Measurements from ENCODE around the gene CXCR1.
"Not testable (repeated sequence)": the region's sequence is repeated elsewhere in the genome, so short reads cannot be mapped to it uniquely, and the experiment has no call there.

CXCR1 gene

DNA sequence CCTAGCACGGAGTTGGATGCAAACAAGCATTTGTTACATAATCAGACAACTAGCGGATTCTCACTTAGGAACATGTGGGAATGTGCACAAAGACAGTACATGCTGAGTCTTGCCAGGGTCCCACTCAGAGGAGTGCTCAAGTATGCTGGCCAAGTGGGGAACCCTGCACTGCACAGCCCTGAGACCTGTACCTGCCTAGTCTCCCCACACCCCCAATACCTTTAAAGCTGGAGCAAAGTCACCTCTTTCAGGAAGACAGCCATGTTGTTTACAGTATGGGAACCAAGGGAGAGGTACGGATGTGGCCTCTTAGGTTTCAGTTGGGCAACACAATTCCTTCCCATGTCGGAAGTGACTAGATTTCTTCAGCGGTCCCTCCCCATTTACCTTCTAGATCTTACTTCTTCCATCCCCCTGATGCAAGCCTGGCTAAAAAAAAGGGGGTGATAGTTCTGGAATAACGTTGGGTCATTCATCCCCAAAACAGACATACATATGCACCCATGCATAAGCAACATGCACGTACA, 10.7 kb downstream of the CXCR1 start:
- no peak for DNase-seq

DNA sequence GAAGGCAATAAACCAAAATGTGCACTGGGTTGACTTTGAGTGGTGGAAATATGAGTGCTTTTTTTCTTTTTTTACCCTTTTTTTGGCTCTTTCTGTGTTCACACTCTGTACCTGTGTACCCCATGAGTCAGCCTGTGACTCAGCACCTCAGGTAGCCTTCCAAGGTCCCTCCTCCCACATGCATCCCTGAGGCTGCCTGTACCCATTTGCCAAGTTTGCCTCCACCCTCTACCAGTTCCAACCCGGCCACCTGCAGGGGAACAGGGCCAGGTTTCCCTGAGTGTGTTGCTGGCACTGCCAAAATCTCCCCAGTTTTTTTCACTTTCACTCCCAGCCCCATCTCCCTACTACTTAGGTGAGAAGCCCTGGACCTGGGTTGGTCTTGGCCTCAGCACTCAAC, 14.0 kb downstream of the CXCR1 start:
- no peak for DNase-seq

DNA sequence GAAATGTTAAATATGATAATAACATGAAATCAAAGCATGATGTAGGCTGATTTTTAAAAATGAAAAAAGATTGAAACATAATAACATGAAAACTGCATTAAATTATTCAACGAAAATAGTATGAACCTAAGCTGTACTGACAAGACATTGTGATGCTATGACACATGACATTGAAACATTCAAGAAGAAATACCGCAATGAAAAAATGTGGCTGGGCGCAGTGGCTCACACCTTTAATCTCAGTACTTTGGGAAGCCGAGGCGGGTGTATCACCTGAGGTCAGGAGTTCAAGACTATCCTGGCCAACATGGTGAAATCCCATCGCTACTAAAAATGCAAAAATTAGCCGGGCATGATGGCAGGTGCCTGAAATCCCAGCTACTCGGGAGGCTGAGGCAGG, 14.6 kb downstream of the CXCR1 start:
- DNase-seq = no peak

DNA sequence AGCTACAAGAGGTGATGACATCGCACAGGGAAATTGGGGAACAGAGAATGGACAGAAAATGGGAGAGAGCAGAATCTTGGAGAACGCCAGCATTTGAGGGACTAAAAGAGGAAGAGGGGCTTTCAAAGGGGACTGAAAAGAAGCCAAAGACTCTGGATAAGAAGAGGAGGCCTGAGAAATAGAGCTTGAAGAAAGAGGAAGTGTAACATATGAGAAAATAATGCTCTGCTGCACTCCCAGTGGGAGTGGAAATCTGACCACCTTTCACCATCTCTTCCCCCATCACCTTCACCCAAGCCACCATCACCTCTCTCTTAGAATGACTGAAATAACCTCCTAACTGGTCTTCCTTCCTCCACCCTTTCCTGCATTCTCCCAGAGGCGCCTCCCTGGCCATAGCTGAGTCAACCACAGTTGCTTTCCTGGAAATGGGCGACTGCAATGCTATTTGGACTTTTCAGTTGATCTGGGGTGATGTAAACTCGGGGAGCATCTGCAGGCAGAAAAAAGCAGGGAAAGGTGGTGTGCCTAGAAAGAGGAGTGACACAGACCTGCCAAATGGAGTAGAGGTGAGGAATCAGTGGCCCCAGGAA, 16.8 kb downstream of the CXCR1 start:
- no peak for DNase-seq

DNA sequence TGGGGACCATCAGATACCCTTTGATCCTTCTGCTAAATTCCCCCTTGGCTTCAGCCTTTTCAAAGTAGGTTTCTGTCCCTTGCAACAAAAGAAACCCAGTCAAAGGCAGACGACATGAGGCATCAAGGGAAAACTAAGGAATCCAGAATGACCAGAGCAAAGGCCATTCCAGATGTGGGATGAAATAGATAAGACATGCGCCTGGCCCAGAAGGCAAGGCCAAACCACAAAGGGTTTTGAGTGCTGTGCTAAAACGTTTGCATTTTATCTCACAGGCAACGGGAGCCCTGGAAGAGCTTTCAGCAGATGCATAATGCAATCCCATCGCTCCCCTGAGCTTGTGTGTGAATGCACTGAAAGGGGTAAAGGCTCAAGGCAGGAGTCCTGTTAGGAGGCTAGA, 17.7 kb downstream of the CXCR1 start:
- no peak for DNase-seq

DNA sequence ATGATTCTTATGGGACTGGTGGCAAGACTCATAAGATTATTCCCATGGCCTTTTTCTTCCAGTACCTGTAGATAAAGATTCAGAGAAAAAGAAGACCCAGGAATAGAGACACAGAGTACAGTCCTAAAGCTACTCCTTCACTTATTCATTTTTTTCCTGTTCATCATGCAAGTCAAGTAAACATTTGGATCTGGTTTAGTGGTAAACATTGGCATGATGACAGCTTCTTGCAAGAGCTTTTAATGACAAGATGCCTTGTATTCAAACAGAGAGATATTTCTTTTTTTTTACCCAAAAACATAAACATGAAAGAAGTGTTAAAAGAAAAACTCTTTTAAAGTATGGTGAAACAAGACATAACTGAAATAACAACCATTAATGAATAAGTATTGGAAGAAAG, 20.7 kb downstream of the CXCR1 start:
- DNase-seq = no peak

DNA sequence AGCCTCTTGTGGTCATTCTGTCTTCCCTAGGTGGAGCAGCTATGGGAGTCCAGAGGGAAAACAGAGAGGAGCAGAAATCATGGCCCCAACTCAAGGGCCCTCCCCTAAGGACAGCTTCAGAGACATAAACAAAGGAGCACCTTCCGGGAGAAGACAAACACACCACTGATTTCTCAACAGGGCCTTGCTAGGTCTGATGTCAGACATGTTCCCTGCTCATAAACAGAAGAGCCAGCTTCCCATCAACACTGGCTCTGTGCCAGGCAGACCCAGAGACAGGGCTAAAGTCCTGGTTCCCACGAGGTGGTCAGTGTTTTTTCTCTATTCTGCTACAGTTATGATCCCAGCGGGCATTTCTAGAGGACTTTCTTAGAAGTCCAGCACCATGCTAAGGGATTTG, 21.6 kb downstream of the CXCR1 start:
- DNase-seq = no peak

DNA sequence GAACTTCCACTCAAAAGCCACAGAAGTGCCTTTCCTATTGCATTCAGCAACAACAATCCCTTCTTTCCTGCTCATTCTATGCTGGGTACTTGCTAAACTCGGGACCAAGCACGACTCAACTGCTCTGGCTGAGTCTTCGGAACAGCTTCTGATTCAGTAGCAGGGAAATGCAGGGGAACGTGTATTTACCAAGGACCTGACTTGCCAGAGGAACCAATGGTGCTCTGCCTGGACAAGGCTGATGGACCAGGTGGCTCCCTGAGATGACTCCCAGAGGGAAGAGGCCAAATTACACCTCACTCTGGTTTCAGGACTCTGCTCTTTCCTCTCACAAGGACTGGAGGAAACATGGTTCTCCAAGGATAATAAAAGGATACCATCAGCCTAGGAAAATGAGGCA, 28.7 kb downstream of the CXCR1 start:
- no peak for DNase-seq

DNA sequence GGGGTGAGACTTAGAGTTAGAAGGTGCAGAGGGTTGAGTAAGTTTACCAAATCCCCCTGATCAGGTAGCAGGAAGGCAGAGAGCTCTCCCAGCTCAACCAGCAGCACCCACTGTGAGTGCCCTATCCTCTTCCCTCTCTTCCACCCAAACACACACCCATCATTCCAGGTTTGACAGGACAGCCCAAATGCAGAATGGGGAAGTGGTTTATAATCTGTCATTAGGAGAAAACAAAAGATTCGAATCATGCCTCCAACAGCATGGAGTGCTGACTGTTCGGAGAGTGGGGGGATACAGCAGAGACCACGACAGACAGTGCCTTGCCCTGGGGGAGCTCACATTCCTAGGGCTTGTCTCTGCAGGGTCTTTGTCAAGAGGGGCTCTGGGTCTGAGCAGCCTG, 29.2 kb downstream of the CXCR1 start:
- DNase-seq = no peak

DNA sequence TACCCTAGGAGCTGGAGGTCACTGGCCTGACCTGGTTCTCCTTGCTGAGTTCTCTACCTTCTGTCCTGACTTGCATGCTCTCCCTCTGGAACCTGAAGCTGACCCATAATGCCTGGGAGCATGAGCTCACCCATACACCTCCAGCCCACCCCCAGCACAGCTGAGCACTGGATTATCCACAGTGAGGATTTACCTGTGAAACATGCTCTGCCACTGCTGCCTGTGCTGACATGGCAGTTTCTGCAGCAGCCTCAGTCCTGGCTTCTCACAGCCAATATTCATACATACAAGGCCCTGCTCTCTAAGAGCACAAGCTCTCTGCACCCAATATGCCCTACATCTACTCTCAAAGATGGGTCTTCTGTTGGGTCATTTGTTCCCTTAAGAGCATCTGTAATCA, 35.9 kb downstream of the CXCR1 start:
- no peak for DNase-seq

DNA sequence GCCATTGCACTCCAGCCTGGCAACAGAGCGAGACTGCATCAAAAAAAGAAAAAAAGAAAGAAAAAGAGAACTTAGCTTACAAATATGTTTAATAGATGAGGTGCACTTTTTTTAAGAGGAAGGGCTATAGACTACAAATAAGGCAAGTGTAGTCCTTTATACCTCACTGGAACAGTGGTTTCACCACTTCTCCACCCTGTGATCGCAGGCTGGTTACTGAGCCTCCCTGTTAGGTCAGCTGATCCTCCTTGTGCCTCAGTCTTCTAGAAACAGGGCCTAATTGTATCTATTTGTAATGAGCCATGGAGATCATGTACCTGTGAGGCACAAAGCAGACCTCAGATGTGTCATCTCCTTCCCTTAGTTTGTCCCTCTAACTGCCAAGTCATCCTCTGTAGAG, 36.4 kb downstream of the CXCR1 start:
- no peak for DNase-seq

DNA sequence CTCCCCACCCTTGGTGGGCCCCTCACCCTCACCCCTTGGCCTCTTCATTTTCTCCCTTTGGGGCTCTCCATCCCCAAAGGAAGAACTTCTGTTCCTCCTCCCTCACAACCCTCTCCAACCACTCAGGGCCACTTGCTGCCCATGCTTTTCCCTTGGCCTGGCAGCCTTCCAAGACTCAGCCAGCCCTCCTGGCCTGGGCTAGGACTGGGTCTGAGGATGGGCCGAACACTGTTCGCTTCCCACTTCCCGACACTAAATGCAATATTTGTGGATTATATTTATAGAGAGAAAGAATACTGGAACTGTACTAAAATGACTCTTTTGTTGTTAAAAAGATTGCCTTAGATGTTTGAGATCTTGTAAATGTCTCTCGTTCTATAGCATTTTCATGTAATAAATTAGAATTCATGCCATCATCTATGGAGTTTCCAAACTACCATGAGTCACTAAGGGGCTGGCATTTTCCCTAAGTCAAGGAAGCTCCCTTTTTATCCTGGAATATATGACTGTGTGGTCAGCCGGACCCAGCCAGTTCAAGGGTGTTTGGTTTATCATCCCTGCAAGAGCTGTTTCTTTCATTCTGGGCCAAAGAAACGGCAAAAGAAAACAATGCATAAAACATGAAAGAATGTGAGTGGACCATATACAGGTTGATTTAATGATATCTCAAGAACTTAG, 37.2 kb downstream of the CXCR1 start:
- DNase-seq = no peak

DNA sequence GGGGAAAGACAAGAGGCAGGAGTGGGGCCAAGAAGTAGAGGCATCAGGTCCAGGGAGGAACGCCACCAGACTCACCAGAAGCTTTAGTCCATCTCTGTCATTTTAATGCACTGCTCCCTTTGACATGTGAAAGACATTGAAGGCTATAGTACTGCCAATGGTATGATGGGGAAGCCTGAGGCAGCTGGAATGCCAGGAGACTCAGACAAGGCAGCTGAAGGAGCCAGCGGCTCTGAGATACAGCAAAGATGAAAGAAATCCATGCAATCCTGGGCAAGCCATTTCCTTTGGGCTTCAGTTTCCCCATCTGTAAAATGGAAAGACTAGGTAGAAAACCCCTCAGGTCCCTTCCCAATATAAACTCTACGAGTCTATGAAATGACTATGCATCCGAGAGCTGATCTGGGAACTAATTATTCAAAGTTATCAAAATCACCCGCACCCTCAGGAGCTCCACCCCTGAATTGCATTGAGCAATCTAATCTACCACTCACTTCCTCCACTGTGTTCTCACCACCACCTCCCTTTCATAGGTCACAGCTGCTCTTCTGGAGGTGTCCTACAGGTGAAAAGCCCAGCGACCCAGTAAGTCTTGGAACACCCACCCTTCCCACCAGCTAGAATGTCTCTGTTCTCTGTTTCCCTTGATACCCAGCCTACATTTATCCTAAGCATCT, 37.8 kb downstream of the CXCR1 start:
- DNase-seq = no peak

DNA sequence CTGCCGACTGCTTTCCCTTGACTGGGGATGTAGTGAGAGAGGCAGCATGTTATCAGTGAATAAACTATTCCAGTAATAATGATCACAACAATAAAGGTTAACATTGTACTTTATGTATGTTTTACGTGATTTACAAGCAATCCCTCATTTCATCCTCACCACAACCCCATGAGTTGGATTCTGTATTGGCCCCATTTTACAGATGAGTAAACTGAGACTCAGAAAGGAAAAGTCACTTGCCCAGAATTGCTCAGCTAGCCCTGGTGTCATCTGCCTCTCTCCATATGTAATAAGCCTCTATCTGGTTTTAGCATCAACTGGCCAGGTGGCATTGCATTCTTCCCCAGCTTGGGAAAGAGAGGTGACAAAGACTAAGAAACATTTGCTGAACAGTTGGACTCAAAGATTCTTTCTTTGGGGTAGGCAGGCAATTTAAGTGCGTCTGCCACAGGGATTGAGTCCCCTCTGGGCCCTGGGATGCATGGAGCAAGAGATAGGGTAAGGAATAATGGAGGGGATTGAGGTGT, 38.8 kb downstream of the CXCR1 start:
- no peak for DNase-seq

DNA sequence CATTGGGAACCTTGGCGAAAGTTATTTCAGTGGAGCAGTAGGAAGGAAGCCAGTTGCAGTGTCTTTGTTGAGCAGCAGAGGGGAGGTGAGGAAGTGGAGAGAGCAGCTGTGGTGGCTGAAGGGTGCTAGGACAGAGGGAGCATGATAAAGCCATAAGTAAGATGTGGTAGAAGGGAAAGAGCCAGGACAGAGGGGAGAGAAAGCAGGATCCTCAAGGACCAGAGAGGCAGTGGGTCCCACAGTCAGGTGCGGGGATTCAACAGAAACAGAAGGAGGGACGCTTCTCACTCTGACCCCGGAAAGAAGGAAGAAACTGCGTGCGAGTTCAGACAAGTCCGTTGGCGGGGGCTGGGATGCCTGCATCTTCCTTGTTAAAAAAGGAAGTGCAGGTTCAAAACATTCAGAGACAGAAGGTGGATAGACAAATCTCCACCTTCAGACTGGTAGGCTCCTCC, 41.1 kb downstream of the CXCR1 start, which contains the start of gene CXCR2:
CXCR2 (plus strand) TSS at position 403 of the 455 bp plus-strand sequence. CDS start 8,774 bp downstream, outside the sequence.
- DNase-seq = no peak

DNA sequence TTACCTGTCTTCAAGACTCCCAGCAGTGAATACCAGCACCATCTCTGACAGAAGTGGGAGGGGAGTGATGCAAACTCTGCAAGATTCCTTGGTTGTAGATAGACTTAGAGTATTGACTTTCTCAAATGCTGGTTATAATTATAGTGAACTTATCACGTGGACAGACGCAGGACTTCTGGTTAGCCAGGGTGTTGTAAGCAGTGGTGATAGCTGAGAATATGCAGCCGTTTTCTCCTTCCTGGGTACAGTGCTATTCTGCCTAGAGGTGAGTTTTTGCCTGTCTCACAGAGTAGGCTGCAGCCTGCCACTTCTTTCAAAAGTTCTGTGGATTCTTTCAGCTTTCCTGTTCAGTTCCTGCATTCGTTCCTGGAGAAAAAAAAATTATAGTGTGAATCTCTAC, 41.7 kb downstream of the CXCR1 start:
- no peak for DNase-seq

DNA sequence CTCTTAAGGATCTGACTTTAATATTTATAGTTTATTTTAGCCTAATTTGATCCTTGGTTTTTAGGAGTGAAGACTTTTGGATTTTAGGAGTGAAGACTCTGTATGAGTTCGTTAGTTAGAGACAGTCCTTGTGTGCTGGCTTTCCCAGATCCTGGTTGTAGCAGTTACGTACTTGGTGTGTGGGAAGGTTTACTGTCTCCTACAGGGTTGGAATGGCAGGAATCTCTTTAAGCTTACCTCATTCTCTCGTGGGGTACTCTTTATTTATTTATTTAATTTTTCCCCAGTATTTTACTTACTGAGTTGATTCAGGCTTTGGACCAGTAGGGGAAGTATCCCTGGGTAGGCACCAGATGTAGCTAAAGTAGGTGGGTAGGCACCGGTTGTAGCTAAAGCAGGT, 42.8 kb downstream of the CXCR1 start:
- no peak for DNase-seq

DNA sequence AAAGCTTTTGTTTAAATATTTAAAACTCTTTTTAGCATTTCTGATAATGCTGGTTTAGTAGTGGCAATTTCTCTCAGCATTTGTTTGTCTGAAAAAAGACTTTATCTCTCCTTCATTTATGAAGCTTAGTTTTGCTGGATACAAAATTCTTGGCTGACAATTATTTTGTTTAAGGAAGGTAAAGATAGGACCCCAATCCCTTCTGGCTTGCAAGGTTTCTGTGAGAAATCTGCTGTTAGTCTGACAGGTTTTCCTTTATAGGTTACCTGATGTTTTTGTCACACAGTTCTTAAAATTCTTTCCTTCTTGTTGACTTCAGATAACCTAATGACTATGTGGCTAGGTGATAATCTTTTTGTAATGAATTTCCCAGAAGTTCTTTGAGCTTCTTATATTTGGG, 44.5 kb downstream of the CXCR1 start:
- DNase-seq = not testable (repeated sequence)

DNA sequence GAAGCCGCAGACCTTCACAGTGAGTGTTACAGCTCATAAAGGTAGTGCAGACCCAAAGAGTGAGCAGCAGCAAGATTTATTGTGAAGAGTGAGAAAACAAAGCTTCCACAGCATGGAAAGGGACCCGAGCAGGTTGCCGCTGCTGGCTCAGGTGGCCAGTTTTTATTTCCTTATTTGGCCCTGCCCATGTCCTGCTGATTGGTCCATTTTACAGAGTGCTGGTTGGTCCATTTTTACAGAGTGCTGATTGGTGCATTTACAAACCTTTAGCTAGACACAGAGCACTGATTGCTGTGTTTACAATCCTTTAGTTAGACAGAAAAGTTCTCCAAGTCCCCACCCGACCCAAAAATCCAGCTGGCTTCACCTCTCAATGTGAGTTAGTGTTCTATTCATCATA, 45.0 kb downstream of the CXCR1 start:
- DNase-seq = not testable (repeated sequence)

All from activated T-cell treated with anti-CD3 and anti-CD28 coated beads, Interleukin-2, amount 50 U/mL, for 48 hours (primary cell).